Erythroblast (primary cell): ENCODE data around the gene UHRF1.

ENCODE experiments used
- GATA1 ChIP-seq: IDR thresholded peaks from 2 replicates; pipeline ENCODE4 v1.6.1; 2011; ENCODE audit warnings: low read depth, mild to moderate bottlenecking, control low read depth, low read length, moderate library complexity
- POLR2A ChIP-seq: IDR thresholded peaks from 2 replicates; pipeline ENCODE4 v1.6.1; 2011; ENCODE audit warnings: mild to moderate bottlenecking, low read length

DNA sequence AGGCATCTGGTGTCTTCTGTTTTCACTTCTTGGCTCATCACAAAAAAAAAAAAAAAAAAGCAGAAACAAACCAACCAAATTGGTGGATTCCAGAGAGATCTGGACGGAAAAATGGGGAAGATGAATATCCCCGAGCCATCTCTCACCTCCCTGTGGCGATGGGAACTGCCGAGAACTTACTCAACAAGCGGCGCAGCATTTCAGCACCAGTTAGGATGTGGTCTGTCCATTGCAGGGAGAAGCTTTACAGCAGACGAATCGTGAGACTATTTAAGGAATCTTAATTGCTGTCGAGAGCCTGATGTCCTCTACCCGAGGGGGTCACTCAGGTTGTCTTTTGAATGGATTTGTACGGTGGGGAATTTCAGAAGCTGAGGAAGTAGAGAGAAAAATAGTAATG, 42.4 kb downstream of the UHRF1 start:
- no peak for TF ChIP-seq POLR2A
- TF ChIP-seq GATA1, result no peak
